ENCODE data around the gene NUDT8. TPM values are rescaled to one million over a fixed set of nuclear protein-coding genes. Genes with fewer than 3 reads are reported as not detected.

NUDT8 gene
- total RNA-seq, 1 donor from 2014 or later, result 5.8 TPM

DNA sequence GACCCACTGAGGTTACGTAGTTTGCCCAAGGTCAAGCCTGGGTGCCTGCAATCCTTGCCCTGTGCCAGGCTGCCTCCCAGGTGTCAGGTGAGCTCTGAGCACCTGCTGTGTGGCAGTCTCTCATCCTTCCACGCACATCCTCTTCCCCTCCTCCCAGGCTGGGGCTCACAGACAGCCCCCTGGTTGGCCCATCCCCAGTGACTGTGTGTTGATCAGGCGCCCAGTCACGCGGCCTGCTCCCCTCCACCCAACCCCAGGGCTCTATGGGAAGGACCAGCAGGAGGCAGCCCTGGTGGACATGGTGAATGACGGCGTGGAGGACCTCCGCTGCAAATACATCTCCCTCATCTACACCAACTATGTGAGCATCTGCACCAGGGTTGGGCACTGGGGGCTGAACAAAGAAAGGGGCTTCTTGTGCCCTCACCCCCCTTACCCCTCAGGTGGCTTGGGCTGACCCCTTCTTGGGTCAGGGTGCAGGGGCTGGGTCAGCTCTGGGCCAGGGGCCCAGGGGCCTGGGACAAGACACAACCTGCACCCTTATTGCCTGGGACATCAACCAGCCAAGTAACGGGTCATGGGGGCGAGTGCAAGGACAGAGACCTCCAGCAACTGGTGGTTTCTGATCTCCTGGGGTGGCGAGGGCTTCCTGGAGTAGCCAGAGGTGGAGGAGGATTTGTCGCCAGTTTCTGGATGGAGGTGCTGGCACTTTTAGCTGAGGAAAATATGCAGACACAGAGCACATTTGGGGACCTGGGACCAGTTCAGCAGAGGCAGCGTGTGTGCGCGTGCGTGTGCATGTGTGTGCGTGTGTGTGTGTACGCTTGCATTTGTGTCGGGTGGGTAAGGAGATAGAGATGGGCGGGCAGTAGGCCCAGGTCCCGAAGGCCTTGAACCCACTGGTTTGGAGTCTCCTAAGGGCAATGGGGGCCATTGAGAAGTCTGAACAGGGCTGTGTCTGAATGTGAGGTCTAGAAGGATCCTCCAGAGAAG, 44.6 kb downstream of the NUDT8 start:
- TF ChIP-seq, protein P1, sequence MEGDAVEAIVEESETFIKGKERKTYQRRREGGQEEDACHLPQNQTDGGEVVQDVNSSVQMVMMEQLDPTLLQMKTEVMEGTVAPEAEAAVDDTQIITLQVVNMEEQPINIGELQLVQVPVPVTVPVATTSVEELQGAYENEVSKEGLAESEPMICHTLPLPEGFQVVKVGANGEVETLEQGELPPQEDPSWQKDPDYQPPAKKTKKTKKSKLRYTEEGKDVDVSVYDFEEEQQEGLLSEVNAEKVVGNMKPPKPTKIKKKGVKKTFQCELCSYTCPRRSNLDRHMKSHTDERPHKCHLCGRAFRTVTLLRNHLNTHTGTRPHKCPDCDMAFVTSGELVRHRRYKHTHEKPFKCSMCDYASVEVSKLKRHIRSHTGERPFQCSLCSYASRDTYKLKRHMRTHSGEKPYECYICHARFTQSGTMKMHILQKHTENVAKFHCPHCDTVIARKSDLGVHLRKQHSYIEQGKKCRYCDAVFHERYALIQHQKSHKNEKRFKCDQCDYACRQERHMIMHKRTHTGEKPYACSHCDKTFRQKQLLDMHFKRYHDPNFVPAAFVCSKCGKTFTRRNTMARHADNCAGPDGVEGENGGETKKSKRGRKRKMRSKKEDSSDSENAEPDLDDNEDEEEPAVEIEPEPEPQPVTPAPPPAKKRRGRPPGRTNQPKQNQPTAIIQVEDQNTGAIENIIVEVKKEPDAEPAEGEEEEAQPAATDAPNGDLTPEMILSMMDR (IDR thresholded peaks at IDR 0.05; ENCODE audit: partially characterized antibody, unreplicated experiment), result no peak
- peak overlapping the region; percentile 72 for H3K27ac Mint-ChIP-seq (ENCODE audit: unreplicated experiment)
- peaks cover 10% of the 10 kb centered on the region for H3K9me3 Mint-ChIP-seq (ENCODE audit: unreplicated experiment)
- H3K27me3 Mint-ChIP-seq (ENCODE audit: unreplicated experiment), result peaks cover 10% of the 10 kb centered on the region
- no peaks in the 10 kb centered on the region for H3K36me3 Mint-ChIP-seq (ENCODE audit: unreplicated experiment)
- H3K4me3 Mint-ChIP-seq (ENCODE audit: unreplicated experiment), result peak overlapping the region; percentile 88
- H3K4me1 Mint-ChIP-seq (ENCODE audit: low read depth, unreplicated experiment), result peaks cover 19% of the 10 kb centered on the region
- DNase-seq, result no peak

DNA sequence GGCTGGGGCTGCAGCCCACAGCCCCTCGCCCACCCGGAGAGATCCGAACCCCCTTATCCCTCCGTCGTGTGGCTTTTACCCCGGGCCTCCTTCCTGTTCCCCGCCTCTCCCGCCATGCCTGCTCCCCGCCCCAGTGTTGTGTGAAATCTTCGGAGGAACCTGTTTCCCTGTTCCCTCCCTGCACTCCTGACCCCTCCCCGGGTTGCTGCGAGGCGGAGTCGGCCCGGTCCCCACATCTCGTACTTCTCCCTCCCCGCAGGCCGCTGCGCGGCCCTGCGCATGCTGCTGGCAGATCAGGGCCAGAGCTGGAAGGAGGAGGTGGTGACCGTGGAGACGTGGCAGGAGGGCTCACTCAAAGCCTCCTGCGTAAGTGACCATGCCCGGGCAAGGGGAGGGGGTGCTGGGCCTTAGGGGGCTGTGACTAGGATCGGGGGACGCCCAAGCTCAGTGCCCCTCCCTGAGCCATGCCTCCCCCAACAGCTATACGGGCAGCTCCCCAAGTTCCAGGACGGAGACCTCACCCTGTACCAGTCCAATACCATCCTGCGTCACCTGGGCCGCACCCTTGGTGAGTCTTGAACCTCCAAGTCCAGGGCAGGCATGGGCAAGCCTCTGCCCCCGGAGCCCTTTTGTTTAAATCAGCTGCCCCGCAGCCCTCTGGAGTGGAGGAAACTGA, 45.4 kb downstream of the NUDT8 start:
- peaks cover 10% of the 10 kb centered on the region for H3K27me3 Mint-ChIP-seq (ENCODE audit: unreplicated experiment)
- TF ChIP-seq, protein P1 (IDR thresholded peaks at IDR 0.05; ENCODE audit: partially characterized antibody, unreplicated experiment), result no peak
- peak overlapping the region; percentile 88 for H3K4me3 Mint-ChIP-seq (ENCODE audit: unreplicated experiment)
- peak; percentile 67 for DNase-seq
- H3K36me3 Mint-ChIP-seq (ENCODE audit: unreplicated experiment), result no peaks in the 10 kb centered on the region
- H3K9me3 Mint-ChIP-seq (ENCODE audit: unreplicated experiment), result peaks cover 10% of the 10 kb centered on the region
- peaks cover 19% of the 10 kb centered on the region for H3K4me1 Mint-ChIP-seq (ENCODE audit: low read depth, unreplicated experiment)
- H3K27ac Mint-ChIP-seq (ENCODE audit: unreplicated experiment), result peak overlapping the region; percentile 72

DNA sequence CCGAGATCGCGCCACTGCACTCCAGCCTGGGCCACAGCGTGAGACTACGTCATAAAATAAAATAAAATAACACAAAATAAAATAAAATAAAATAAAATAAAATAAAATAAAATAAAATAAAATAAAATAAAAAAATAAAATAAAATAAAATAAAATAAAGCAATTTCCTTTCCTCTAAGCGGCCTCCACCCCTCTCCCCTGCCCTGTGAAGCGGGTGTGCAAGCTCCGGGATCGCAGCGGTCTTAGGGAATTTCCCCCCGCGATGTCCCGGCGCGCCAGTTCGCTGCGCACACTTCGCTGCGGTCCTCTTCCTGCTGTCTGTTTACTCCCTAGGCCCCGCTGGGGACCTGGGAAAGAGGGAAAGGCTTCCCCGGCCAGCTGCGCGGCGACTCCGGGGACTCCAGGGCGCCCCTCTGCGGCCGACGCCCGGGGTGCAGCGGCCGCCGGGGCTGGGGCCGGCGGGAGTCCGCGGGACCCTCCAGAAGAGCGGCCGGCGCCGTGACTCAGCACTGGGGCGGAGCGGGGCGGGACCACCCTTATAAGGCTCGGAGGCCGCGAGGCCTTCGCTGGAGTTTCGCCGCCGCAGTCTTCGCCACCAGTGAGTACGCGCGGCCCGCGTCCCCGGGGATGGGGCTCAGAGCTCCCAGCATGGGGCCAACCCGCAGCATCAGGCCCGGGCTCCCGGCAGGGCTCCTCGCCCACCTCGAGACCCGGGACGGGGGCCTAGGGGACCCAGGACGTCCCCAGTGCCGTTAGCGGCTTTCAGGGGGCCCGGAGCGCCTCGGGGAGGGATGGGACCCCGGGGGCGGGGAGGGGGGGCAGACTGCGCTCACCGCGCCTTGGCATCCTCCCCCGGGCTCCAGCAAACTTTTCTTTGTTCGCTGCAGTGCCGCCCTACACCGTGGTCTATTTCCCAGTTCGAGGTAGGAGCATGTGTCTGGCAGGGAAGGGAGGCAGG, 46.2 kb downstream of the NUDT8 start, which contains the start of gene GSTP1:
Gene GSTP1, plus strand, starts transcription at position 566 of the 958 bp plus-strand sequence. Its CDS starts 32 bp downstream, at position 598.
- peak; percentile 95 for DNase-seq
- Mint-ChIP-seq H3K36me3 (ENCODE audit: unreplicated experiment) (no peaks in the 10 kb centered on the region), H3K27ac (ENCODE audit: unreplicated experiment) (peak within 1 kb of the TSS; percentile 98), H3K9me3 (ENCODE audit: unreplicated experiment) (peaks cover 10% of the 10 kb centered on the region), H3K27me3 (ENCODE audit: unreplicated experiment) (peaks cover 10% of the 10 kb centered on the region), H3K4me3 (ENCODE audit: unreplicated experiment) (peak within 1 kb of the TSS; percentile 99), H3K4me1 (ENCODE audit: low read depth, unreplicated experiment) (peaks cover 19% of the 10 kb centered on the region)
- TF ChIP-seq, protein P1 (IDR thresholded peaks at IDR 0.05; ENCODE audit: partially characterized antibody, unreplicated experiment), result peak; percentile 89

- Mint-ChIP-seq H3K27me3 (ENCODE audit: unreplicated experiment) (peaks cover 10% of the 10 kb centered on the region), H3K4me3 (ENCODE audit: unreplicated experiment) (peak overlapping the region; percentile 77), H3K4me1 (ENCODE audit: low read depth, unreplicated experiment) (peaks cover 19% of the 10 kb centered on the region), H3K9me3 (ENCODE audit: unreplicated experiment) (peaks cover 10% of the 10 kb centered on the region), H3K27ac (ENCODE audit: unreplicated experiment) (no peak overlapping the region), H3K36me3 (ENCODE audit: unreplicated experiment) (no peaks in the 10 kb centered on the region)
- TF ChIP-seq, protein P1 (IDR thresholded peaks at IDR 0.05; ENCODE audit: partially characterized antibody, unreplicated experiment), result no peak
- DNase-seq, result no peak
Measured at GRCh38 chr11:67582011-67582410, 47.7 kb downstream of the NUDT8 start.
